Activated B cell treated with CpG ODN at 0.5 μM for 24 hours (primary cell): ENCODE measurements around the gene PIK3CD. TPM values are rescaled to one million over a fixed set of nuclear protein-coding genes. Genes with fewer than 3 reads are reported as not detected.

Experiments used
- ATAC-seq: fragments of 200-7000 bp; cut with Tn5 transposase; one replicate; pipeline ENCODE4 v1.10.0; 2021; ENCODE audit warnings: low read depth, mild to moderate bottlenecking, moderate library complexity
- CTCF ChIA-PET: fragments of 350-600 bp; sonication (Branson Sonifier 250); formaldehyde crosslinking; loops from one replicate; lab custom pipeline; 2021; ENCODE audit warnings: antibody characterized with exemption; lab: Charles Lee
- POLR2A ChIA-PET: fragments of 350-600 bp; sonication (Branson Sonifier 250); formaldehyde crosslinking; loops from one replicate; lab custom pipeline; 2021; ENCODE audit warnings: antibody characterized with exemption; lab: Charles Lee
- DNase-seq: peaks from one replicate; pipeline ENCODE4 v3.0.0; 2022
- H3K27ac Mint-ChIP-seq: one replicate; pipeline ENCODE4 v1.8.0; 2020; ENCODE audit warnings: mixed read lengths
- H3K27me3 Mint-ChIP-seq: one replicate; pipeline ENCODE4 v1.8.0; 2021; ENCODE audit warnings: mixed read lengths
- H3K36me3 Mint-ChIP-seq: one replicate; pipeline ENCODE4 v1.8.0; 2021; ENCODE audit warnings: low read depth, mixed read lengths
- H3K4me1 Mint-ChIP-seq: one replicate; pipeline ENCODE4 v1.8.0; 2021; ENCODE audit warnings: mixed read lengths
- H3K4me3 Mint-ChIP-seq: one replicate; pipeline ENCODE4 v1.8.0; 2020; ENCODE audit warnings: mild to moderate bottlenecking, mixed read lengths
- H3K9me3 Mint-ChIP-seq: one replicate; pipeline ENCODE4 v1.8.0; 2020; ENCODE audit warnings: mixed read lengths
- CTCF ChIP-seq: fragments of 200-600 bp; IDR thresholded peaks from one replicate; pipeline ENCODE4 v1.8.0; 2022; ENCODE audit warnings: antibody characterized with exemption, mild to moderate bottlenecking
- intact Hi-C: fragments of 100-400 bp; cut with micrococcal nuclease; formaldehyde crosslinking; loops from one replicate; pipeline ENCODE4 v1.15.1; 2024
- total RNA-seq: library from RNA; stranded (reverse); gene quantifications from 2 replicates; pipeline ENCODE4 v1.2.3, GENCODE V29; 2022

Gene PIK3CD
- total RNA-seq, 1 donor from 2014 or later = 265 TPM

- no peak for TF ChIP-seq CTCF
- POLR2A ChIA-PET = interaction anchor here (0.6 to 0.7 kb wide), 5 partner anchors 75 to 501 kb away, joined by 3 to 7 read pairs (median 3); no protein-coding TSS in a partner anchor
- Mint-ChIP-seq H3K4me1 (peaks cover 33% of the 10 kb centered on the region), H3K27me3 (no peaks in the 10 kb centered on the region), H3K36me3 (peaks cover 91% of the 10 kb centered on the region), H3K27ac (peak overlapping the region; percentile 60), H3K9me3 (no peaks in the 10 kb centered on the region), H3K4me3 (no peak overlapping the region)
- intact Hi-C loops = no loop called here
- ATAC-seq (no peak), DNase-seq (no peak)
- CTCF ChIA-PET = no interaction called here
Observed at GRCh38 chr1:9730096-9730901, 78.8 kb downstream of the PIK3CD start.

GRCh38 chr1:9731051-9731537 lies 79.6 kb downstream of the PIK3CD start:
- Mint-ChIP-seq H3K9me3 (no peaks in the 10 kb centered on the region), H3K4me1 (peaks cover 33% of the 10 kb centered on the region), H3K27ac (peak overlapping the region; percentile 79), H3K27me3 (no peaks in the 10 kb centered on the region), H3K36me3 (peaks cover 96% of the 10 kb centered on the region), H3K4me3 (no peak overlapping the region)
- intact Hi-C loops = no loop called here
- CTCF ChIA-PET = interaction anchor here (1.1 kb wide), 1 partner anchor 116 kb away, joined by 3 read pairs; no protein-coding TSS in a partner anchor
- DNase-seq = no peak
- no peak for ATAC-seq
- no peak for TF ChIP-seq CTCF
- POLR2A ChIA-PET = interaction anchor here (0.7 to 0.9 kb wide), 3 partner anchors 14 to 102 kb away, joined by 3 read pairs; no protein-coding TSS in a partner anchor

- Mint-ChIP-seq H3K4me3 (no peak overlapping the region), H3K9me3 (no peaks in the 10 kb centered on the region), H3K36me3 (peaks cover 97% of the 10 kb centered on the region), H3K4me1 (peaks cover 33% of the 10 kb centered on the region), H3K27ac (peak overlapping the region; percentile 79), H3K27me3 (no peaks in the 10 kb centered on the region)
- intact Hi-C loops = no loop called here
- no peak for TF ChIP-seq CTCF
- CTCF ChIA-PET = interaction anchor here (1.1 to 1.2 kb wide), 2 partner anchors 10 to 116 kb away, joined by 3 read pairs; no protein-coding TSS in a partner anchor
- DNase-seq = no peak
- POLR2A ChIA-PET = interaction anchor here (0.9 kb wide), 1 partner anchor 14 kb away, joined by 3 read pairs; no protein-coding TSS in a partner anchor
- ATAC-seq = no peak
Observed at GRCh38 chr1:9731561-9731960, 80.0 kb downstream of the PIK3CD start.

GRCh38 chr1:9732123-9732971 lies 80.8 kb downstream of the PIK3CD start:
- intact Hi-C loops = no loop called here
- H3K9me3 Mint-ChIP-seq = no peaks in the 10 kb centered on the region
- POLR2A ChIA-PET = interaction anchor here (1.0 to 1.3 kb wide), 2 partner anchors 11 to 105 kb away, joined by 3 read pairs; no protein-coding TSS in a partner anchor
- H3K36me3 Mint-ChIP-seq = peaks cover 93% of the 10 kb centered on the region
- H3K4me3 Mint-ChIP-seq = no peak overlapping the region
- CTCF ChIA-PET = interaction anchor here (1.1 to 1.2 kb wide), 2 partner anchors 11 to 117 kb away, joined by 3 read pairs; no protein-coding TSS in a partner anchor
- DNase-seq (no peak), ATAC-seq (peak; percentile 32)
- H3K4me1 Mint-ChIP-seq = peaks cover 33% of the 10 kb centered on the region
- H3K27ac Mint-ChIP-seq = peak overlapping the region; percentile 73
- no peak for TF ChIP-seq CTCF
- H3K27me3 Mint-ChIP-seq = no peaks in the 10 kb centered on the region
